ENCODE measurements around the gene CCDC38.

CCDC38 gene

DNA sequence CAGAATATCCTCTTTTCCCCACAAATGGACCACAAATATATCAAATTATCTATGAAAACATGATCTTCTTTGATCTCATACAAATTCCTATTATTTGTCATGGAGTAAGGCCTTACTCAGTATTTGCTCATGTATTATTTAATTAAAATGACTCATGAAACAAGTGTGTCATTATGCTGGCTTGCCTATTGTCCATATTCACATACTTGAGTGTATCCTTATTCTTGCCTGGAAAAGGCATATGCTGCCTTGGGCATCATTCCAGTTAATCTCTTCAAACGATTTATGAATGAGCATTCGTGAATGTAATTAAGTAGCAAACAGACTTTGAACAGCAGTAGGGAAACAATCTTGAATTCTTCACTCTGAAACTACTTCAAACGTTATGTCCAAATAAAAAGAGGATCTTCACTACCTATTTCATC, 106.2 kb downstream of the CCDC38 start:
- Histone ChIP-seq H3K27ac (ENCODE audit: low read depth, low read length) (no peak overlapping the region), H3K27me3 (ENCODE audit: control insufficient read depth, insufficient read depth, low read length) (no peaks in the 10 kb centered on the region), H3K4me1 (ENCODE audit: control insufficient read depth, insufficient read depth, low read length) (0 out of 2 replicates have a peak, but pooled peaks cover 3% of the 10 kb centered on the region), H3K9me3 (ENCODE audit: control insufficient read depth, insufficient read depth, low read depth, low read length) (no peaks in the 10 kb centered on the region), H3K4me3 (ENCODE audit: low read depth, low read length) (no peak overlapping the region), H3K36me3 (ENCODE audit: control insufficient read depth, insufficient read depth, low read length) (no peaks in the 10 kb centered on the region), H3K9ac (ENCODE audit: low read length) (no peak overlapping the region)

DNA sequence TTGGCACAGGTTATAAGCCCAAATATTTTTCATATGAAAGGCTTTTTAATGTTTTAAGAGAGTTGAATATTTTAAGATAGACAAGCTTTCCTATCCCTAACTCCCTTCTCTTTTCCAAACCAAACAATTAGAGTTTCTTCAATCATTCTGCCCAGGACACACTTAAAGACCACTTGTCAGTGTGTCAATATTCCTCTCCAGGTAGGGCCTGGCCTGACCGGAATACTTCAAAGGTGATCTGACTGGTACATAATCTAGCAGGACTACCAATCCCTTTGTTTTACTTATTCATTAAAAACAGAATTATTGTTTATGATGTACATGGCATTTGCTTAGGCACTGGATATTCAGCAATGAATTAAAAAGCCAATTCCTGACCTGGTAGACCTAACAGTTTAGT, 107.8 kb downstream of the CCDC38 start:
- no peak overlapping the region for H3K9ac ChIP-seq (ENCODE audit: low read length)
- no peaks in the 10 kb centered on the region for H3K36me3 ChIP-seq (ENCODE audit: control insufficient read depth, insufficient read depth, low read length)
- no peaks in the 10 kb centered on the region for H3K27me3 ChIP-seq (ENCODE audit: control insufficient read depth, insufficient read depth, low read length)
- no peak overlapping the region for H3K4me3 ChIP-seq (ENCODE audit: low read depth, low read length)
- no peak overlapping the region for H3K27ac ChIP-seq (ENCODE audit: low read depth, low read length)
- no peaks in the 10 kb centered on the region for H3K9me3 ChIP-seq (ENCODE audit: control insufficient read depth, insufficient read depth, low read depth, low read length)
- 0 out of 2 replicates have a peak, but pooled peaks cover 3% of the 10 kb centered on the region for H3K4me1 ChIP-seq (ENCODE audit: control insufficient read depth, insufficient read depth, low read length)

DNA sequence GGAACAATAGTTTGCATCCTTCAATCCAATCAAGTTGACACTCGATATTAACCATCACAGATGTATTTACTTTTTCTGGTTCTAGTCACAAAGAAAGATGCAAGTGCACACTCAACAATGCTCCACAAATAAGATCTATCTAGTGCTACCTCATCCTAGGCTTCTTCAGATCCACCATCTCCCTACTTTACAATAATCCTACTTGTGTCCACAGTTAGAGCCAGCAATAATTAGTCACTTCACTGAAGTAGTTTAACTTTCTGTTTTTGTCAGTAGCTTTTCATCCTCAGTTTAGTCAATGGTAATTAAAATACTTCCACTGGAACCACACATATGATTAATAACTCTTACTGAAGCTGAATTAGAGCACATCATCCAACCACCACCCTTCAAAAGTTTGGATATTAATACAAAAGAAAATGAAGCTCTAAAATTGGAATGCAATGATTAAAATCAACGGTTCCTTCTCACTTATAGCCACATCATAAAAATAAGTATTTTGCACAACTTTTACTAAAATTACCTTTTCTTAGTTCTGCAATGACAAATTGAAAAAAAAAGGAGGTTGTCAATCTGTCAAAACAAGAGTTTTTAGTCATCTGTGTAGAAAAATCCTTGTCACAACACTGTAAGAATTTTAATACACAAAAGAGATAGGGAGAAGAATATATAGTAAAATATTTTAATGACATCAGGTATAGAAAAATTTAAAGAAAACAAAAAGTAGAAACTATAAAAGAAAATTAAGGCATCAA, 111.9 kb downstream of the CCDC38 start:
- H3K9me3 ChIP-seq (ENCODE audit: control insufficient read depth, insufficient read depth, low read depth, low read length), result no peaks in the 10 kb centered on the region
- no peaks in the 10 kb centered on the region for H3K27me3 ChIP-seq (ENCODE audit: control insufficient read depth, insufficient read depth, low read length)
- no peak overlapping the region for H3K4me3 ChIP-seq (ENCODE audit: low read depth, low read length)
- H3K4me1 ChIP-seq (ENCODE audit: control insufficient read depth, insufficient read depth, low read length), result peaks cover 10% of the 10 kb centered on the region
- no peaks in the 10 kb centered on the region for H3K36me3 ChIP-seq (ENCODE audit: control insufficient read depth, insufficient read depth, low read length)
- H3K9ac ChIP-seq (ENCODE audit: low read length), result no peak overlapping the region
- no peak overlapping the region for H3K27ac ChIP-seq (ENCODE audit: low read depth, low read length)

DNA sequence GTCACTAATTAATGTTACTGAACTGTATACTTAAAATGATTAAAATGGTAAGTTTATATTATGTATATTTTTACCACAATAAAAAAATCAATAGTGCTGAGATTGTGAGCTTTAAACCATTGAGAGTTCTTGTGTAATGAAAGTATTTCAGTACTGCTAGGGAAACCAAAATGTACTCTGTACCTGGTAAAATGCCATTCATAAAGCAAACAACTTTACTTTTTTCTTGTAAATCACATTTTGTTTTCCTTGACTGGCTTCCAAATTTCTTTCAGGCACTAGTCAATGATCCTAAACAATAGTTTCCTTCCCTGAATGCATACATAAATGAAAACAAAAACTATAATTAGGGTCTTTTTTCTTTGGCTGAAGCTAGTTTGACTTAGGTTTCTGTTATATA, 113.0 kb downstream of the CCDC38 start:
- Histone ChIP-seq H3K4me1 (ENCODE audit: control insufficient read depth, insufficient read depth, low read length) (peaks cover 10% of the 10 kb centered on the region), H3K9me3 (ENCODE audit: control insufficient read depth, insufficient read depth, low read depth, low read length) (no peaks in the 10 kb centered on the region), H3K27me3 (ENCODE audit: control insufficient read depth, insufficient read depth, low read length) (no peaks in the 10 kb centered on the region), H3K4me3 (ENCODE audit: low read depth, low read length) (no peak overlapping the region), H3K27ac (ENCODE audit: low read depth, low read length) (no peak overlapping the region), H3K36me3 (ENCODE audit: control insufficient read depth, insufficient read depth, low read length) (no peaks in the 10 kb centered on the region), H3K9ac (ENCODE audit: low read length) (no peak overlapping the region)

DNA sequence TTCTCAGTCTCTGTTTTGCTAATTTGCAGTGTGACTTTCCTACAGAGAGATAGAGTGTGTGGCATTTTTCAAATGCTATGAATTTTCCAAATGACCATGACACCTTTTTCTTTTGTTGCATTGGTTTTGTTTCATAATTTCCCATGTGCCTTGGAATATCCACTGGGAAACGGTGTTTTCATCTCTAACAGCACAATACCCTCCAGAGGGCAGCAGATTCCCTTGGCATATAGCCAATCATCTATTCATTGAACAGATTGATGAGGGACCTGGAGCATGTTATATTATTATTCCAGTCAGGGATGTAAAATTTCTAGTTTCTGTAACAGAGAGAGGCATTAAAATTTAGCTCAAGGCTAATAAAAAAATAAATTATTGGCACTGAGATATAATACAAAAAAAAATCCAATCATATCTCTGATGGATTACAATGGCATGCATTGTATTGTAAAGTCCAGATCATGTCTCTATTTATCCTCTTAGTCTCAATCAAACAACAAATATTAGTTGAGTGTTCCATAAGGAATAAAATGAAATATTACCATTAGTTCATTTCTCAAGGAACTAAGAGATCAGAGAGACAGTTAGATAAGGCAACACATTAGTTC, 122.2 kb downstream of the CCDC38 start:
- Histone ChIP-seq H3K9ac (ENCODE audit: low read length) (no peak overlapping the region), H3K27ac (ENCODE audit: low read depth, low read length) (no peak overlapping the region), H3K4me1 (ENCODE audit: control insufficient read depth, insufficient read depth, low read length) (no peaks in the 10 kb centered on the region), H3K27me3 (ENCODE audit: control insufficient read depth, insufficient read depth, low read length) (no peaks in the 10 kb centered on the region), H3K36me3 (ENCODE audit: control insufficient read depth, insufficient read depth, low read length) (no peaks in the 10 kb centered on the region), H3K4me3 (ENCODE audit: low read depth, low read length) (no peak overlapping the region), H3K9me3 (ENCODE audit: control insufficient read depth, insufficient read depth, low read depth, low read length) (no peaks in the 10 kb centered on the region)
